Adrenal gland (tissue), 5 donors: Measurements from ENCODE around the gene TPM4.
"Not testable (repeated sequence)": the region's sequence is repeated elsewhere in the genome, so short reads cannot be mapped to it uniquely, and the experiment has no call there.

Experiments
- POLR2A ChIP-seq, 2 donors: fragments of 450-650 bp; IDR thresholded peaks; one replicate each; pipeline ENCODE4 v1.6.1; 2017; ENCODE audit warnings: antibody characterized with exemption in 2 of 2, mild to moderate bottlenecking in 2 of 2, moderate library complexity in 1 of 2
- TF ChIP-seq, protein P1 (sequence below), 6 experiments: fragments of 450-650 bp in 4 of 6; fragments of 200-600 bp in 2 of 6; sonication (generic) in 1 of 6; IDR thresholded peaks; 1 replicate in 5 of 6; 2 replicates in 1 of 6; pipeline versions ENCODE4 v1.5.1 to v1.8.0; 2016 to 2021; ENCODE audit warnings: antibody characterized with exemption in 6 of 6, mild to moderate bottlenecking in 2 of 6, moderate library complexity in 1 of 6
- donor health status: DM: no; HTN: no; CAD: no.

DNA sequence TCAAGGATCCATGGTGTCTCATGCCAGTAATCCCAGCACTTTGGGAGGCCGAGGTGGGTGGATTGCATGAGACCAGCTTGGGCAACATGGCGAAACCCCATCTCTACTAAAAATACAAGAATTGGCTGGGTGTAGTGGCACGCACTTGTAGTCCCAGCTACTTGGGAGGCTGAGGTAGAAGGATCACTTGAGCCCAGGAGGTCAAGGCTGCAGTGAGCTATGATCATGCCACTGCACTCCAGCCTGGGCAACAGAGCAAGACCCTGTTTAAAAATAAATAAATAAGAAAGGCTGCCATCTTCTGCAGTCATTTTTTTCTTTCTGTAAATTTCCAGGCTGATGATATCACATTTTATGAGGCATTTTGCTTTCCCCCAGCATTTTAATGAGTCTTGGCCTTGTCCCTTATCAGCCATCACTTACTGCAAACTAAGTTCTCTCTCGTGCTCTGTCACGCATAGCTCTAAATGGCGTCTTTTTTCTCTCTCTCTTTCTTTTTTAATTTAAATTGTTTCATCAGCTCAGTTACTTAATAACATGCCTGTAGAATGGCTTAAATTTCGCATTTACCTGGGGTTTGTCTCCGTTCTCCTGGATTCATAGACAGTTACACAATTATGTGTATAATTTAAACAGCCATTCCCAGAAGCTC, 23.1 kb downstream of the TPM4 start:
- not testable (repeated sequence) for TF ChIP-seq POLR2A (IDR thresholded peaks at IDR 0.05)
- TF ChIP-seq, protein P1, sequence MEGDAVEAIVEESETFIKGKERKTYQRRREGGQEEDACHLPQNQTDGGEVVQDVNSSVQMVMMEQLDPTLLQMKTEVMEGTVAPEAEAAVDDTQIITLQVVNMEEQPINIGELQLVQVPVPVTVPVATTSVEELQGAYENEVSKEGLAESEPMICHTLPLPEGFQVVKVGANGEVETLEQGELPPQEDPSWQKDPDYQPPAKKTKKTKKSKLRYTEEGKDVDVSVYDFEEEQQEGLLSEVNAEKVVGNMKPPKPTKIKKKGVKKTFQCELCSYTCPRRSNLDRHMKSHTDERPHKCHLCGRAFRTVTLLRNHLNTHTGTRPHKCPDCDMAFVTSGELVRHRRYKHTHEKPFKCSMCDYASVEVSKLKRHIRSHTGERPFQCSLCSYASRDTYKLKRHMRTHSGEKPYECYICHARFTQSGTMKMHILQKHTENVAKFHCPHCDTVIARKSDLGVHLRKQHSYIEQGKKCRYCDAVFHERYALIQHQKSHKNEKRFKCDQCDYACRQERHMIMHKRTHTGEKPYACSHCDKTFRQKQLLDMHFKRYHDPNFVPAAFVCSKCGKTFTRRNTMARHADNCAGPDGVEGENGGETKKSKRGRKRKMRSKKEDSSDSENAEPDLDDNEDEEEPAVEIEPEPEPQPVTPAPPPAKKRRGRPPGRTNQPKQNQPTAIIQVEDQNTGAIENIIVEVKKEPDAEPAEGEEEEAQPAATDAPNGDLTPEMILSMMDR (IDR thresholded peaks at IDR 0.05), result not testable (repeated sequence)
